GM19035 (cell line): ENCODE measurements around the gene PIK3AP1.
"Not testable (repeated sequence)": the region's sequence is repeated elsewhere in the genome, so short reads cannot be mapped to it uniquely, and the experiment has no call there.

ENCODE experiments used
- ATAC-seq: cut with Tn5 transposase; IDR thresholded peaks from one replicate; pipeline ENCODE4 v1.9.1; 2021; ENCODE audit not compliant: unreplicated experiment

PIK3AP1 gene

DNA sequence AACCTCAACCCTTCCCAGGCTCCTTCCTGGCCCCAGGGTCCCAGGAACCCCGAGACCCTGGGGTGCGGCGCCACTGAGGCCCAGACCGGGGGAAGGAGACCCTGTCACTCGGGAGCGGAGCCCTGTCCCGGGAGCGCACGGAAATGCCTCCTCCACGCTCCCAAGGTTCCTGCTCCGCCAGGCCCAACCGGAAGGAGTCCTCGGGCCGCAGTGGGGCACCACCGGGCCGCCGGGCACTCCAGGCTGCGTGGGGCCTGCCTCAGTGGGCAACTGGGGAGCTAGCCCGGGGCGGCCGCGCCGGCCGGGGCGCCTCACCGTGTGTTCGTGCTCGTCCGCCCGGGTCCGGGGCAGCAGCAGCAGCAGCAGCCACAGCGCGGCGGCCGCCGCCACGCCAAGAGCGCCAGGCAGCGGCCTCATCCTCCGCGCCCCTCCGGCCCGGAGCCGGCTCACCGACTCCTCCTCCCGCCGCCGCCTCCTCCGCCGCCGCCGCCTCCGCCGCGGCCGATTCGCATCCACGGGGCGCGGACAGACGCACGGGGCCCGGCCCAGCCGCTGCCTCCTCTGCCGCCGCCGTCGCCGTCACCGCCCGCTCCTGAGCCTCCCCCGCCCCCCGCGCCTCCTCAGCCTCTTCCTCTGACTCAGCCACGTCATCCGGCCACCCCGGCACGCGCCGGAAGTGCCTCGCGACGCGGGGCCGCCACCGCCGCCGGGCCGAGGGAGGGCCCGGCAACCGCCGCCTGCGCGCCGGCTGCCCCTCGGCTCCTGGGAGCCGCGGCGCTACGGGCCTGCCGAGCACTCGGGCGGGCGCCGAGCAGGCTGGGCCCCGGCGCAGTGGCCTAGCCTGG is 133.7 kb downstream of the PIK3AP1 start, which contains the start of gene TM9SF3:
TM9SF3 (minus strand) TSS at position 594 of the 845 bp plus-strand sequence; CDS start at position 417, 177 bp downstream.
- ATAC-seq, result peak; percentile 76

DNA sequence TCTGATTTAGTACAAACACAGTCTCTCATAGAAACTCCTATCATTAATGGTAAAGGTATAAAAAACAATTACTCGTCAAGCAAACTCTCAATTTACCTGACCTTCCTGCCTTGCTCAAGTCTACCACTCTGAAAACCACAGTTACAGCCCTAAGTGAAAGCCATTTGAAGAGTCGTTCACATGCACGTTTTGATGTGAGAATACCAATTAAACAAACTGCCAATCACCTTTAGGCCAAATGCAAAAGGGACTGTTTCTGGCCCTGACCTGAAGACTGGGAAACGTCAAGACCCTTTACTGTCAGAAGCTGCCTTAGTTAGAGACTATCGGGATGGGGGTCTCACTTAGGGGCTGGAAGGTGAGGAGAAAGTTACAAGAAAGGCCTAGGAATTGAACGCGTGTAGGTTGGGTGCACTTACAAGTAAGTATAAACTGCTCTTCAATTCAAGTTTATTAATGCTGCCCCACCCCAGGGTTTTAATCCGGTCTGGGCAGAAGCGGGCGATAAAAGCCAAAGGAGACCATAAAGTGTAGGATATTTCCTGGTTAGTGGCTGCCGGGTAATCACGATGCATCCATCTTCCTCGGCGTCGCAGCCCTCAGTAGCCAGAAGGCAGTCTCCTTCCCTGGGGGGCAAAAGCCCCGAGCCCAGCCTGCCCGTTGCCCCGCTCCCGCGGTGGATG is 134.4 kb downstream of the PIK3AP1 start:
- peak; percentile 14 for ATAC-seq

DNA sequence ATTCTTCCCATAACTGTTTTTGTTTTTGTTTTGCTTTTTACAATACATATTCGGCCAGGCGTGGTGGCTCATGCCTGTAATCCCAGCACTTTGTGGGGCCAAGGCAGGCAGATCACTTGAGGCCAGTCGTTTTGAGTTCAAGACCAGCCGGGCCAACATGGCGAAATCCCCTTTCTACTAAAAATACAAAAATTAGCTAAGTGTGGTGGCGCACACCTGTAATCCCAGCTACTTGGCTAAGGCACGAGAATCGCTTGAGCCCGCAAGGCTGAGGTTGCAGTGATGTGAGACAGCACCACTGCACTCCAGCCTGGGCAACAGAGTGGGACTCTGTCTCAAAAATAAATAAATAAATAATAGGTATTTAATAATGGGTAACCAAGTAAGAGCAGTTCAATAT is 135.8 kb downstream of the PIK3AP1 start:
- no peak for ATAC-seq

DNA sequence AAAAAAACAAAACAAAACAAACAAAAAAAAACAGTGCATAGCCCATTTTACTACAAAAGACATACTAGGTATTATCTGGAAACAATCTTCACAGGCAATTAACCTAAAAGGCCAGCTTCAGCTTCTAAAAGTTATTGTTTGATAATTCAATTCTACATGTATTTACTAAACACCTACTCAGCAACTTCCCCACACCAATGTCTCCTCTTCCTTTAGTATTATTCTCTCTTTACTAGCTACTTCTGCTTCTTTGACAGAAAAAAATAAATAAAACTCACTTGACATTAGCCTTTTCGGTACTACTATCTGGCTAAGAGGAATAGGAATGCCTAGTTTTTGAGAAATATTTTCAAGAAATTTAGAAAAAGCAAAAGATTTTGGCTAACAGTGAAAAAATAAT is 136.3 kb downstream of the PIK3AP1 start:
- no peak for ATAC-seq

- no peak for ATAC-seq
These were observed 141.2 kb downstream of the PIK3AP1 start for GRCh38 chr10:96579133-96579532.

DNA sequence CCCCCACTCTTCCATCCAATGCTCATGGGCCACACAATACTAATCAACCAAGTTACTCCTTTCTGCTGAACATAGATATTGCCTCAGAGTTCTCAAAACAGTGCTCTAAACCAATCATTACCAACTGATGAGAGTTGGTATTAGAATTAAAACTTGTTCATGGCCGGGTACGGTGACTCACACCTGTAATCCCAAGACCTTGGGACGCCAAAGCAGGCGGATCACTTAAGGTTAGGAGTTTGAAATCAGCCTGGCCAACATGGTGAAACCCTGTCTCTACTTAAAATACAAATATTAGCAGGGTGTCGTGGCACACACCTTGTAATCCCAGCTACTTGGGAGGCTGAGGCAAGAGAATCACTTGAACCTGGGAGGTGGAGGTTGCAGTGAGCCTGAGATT is 141.7 kb downstream of the PIK3AP1 start:
- ATAC-seq, result no peak

- ATAC-seq, result no peak
These were observed 142.3 kb downstream of the PIK3AP1 start for GRCh38 chr10:96578022-96578421.

DNA sequence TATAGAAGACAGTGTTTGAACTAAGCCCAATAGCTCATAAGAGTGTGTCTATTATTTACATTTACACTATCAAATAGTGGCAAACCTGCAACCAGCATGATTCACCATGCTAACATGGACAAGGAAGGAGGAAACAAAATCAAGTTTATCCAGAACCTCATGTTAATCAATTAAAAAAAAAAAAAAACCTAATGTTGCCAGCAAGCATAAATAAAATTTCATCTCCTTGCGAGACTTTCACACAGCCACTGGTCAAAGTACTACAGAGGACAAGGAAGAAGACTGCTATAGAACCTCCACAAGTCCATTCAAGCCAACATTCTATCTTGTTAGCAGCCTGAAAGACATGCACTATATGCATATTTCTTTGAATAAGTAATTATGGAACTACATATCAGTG is 143.2 kb downstream of the PIK3AP1 start:
- no peak for ATAC-seq

DNA sequence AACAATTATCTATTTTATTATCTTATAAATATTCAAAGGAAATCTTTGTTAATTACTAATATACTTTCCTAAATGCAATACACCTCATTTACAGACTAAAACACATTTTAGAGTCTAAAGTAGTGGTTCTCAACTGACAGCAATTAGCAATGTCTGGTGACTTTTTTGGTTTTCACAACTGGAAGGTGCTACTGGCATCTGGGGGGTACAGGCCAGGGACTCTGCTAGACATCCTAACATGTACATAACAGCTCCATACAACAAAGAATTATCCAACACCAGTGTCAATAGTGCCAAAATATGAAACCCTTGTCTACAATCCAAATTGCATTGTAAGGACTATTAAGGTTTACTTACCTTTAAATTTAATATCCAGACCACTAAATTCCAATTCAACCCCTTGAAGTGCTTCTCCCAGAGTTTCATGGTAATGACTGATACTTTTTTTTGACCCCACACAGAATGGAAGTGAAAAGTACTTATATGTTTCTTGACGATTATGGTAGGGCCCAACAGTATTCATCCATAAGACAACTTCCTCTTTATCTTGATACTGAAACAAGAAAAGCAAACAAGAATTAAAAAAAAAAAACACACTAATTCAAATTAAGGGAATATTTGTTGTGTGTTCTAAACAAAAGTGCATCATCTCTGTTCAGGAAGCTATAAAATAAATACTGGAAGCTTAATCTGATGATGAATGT is 143.9 kb downstream of the PIK3AP1 start:
- ATAC-seq, result no peak

DNA sequence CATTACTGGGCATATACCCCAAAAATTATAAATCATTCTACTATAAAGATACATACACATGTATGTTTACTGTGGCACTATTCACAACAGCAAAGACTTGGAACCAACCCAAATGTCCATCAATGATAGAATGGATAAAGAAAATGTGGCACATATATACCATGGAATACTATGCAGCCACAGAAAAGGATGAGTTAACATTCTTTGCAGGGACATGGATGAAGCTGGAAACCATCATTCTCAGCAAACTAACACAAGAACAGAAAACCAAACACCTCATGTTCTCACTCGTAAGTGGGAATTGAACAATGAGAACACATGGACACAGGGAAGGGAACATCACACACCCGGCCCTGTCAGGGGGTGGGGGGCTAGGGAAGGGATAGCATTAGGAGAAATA is 145.8 kb downstream of the PIK3AP1 start:
- not testable (repeated sequence) for ATAC-seq

GRCh38 chr10:96573036-96573435 is 147.3 kb downstream of the PIK3AP1 start:
- ATAC-seq, result no peak

DNA sequence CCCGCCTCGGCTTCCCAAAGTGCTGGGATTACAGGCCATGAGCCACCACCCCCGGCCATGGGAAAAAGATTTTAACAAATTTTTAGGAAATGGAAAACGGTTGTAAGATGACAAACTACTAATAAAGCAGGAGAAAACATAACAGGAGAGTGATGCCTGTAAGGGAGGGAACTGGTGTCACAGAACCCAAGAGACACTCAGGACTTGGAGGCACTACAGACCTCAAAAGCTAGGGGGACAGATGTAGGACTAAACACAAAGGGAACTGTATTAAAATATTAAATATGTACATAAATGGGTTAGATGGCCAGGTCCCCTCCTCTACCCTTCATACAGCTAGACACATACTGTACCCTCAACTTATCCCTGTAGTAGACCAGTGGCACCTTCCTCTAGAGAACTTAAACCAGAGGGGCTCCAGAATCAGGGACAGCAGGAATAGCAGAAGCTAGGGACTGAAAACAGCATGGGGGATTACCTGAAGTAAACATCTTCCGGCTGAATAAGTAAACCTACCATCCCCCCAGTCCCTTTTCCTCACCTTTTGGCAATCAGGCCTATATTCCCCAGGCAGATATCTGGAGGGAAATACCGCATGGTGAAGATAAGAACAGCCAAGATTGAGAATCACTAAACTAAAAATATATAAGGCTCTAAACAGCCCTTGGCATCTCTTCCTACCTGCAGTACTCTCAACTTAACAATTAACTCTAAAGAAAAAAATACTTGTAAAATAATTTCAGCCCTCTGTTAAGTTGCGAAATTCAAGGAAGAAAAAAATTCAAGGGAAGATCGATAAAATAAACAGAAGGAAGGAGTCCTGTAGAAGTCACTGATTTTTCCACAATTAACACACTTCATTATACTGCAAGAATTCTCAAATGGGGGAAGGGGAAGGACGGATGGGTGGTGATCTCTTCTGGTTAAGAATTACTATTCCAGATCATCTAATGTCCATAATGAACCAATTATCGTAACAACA is 149.0 kb downstream of the PIK3AP1 start:
- no peak for ATAC-seq

GRCh38 chr10:96570511-96570910 is 149.8 kb downstream of the PIK3AP1 start:
- ATAC-seq, result no peak

DNA sequence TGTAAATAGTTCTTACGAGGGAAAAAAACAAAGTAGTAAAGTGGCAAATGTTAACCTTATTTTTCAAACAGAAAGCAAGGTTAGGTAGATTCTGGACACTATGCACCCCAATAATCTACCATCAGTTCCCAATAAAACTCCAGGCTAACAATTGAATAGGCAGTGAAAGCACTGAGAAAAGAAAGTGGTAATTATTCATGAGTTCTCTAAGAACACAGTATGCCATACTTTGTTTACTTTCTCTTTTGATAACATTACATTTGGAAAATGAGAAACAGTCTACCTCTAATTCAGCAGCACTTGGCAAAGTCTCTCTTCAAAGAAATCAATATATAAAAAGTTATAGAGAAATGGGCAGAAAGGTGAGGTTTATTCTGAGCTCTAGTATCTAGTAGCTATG is 151.9 kb downstream of the PIK3AP1 start:
- ATAC-seq, result no peak

DNA sequence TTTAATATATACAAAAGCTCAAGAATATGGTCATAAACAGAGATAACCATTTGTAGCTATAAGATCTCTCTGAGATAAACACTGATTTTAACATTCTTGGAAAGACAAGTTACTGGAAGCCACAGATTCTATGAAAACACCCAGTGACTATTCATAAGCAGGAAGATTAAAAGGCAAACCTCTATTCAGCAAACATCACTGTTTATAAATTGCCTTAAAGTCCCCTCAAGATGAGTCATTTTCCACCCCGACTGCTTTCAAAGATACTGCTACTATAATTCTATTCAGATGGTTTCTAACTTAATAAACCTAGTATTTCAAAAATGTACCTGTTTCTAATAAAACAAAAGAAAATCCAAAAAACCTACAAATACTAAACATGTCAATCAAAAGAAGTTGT is 154.5 kb downstream of the PIK3AP1 start:
- ATAC-seq, result no peak

DNA sequence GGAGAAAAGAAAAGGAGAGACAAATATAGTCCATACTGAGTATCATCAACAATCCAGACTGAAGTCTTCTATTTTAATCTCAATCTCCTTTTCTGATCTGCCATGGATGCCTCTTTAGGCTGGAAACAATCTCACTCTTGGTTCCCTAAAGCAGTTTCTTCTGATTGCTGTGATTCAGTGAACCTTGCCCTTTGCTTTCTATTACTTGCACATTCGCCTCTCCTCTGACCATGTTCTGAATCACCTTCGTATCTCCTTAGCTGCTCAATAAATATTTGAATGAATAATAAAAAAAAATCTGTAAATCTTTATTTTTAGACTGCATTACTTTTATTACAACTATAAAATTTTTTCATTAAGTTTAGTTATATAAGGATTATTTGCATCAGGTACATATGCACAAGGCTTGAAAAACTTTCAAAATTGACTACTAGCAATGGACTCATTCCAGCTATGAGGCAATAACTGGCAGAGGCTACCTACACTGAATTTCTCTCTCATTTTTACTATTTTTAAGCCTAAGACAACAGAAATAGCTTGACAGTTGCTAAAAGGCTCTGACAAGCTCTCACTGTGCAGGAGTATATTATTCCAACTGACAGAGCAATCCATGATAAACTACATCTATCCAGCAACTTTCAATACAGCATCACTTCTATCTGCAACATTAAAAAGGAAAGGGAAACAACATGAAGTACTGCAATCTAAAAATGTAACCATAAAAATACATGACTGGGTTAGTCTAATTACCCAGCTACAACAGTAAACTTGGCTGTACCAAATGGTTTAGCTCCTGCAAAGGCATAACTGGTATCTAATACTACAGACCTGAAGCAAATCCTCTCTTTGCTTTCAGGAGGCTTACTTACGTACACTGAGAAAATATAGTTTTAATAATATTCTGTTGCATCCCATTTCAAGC is 159.1 kb downstream of the PIK3AP1 start:
- ATAC-seq, result no peak

DNA sequence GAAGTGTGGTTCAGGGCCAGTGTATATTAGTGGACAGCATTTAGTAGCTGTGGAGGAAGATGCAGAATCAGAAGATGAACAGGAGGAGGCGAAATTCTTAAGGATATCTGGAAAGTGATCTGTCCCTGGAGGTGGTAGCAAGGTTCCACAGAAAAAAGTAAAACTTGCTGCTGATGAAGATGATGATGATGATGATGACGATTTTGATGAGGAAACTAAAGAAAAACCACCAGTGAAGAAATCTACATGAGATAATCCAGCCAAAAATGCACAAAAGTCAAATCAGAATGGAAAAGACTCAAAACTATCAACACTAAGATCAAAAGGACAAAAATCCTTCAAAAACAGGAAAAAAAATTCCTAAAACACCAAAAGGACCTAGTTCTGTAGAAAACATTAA is 159.8 kb downstream of the PIK3AP1 start:
- ATAC-seq, result no peak

DNA sequence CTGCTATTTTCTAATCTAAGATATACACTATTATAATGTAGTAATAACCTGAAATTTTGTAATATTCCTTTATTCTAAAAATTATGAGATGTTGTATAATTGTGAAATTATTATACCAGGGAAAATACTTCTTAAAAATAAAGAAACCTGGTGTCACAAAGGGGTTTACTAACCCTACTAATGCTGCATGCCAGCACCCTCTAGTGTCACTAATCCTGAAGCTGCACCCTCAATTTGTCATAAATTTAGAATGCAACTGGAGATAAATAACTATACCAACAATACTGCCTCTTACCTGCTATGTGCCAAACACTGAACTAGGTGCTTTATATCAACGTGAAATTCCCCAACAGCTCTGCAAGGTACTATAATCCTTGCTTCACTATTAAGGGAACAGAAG is 164.3 kb downstream of the PIK3AP1 start:
- no peak for ATAC-seq

DNA sequence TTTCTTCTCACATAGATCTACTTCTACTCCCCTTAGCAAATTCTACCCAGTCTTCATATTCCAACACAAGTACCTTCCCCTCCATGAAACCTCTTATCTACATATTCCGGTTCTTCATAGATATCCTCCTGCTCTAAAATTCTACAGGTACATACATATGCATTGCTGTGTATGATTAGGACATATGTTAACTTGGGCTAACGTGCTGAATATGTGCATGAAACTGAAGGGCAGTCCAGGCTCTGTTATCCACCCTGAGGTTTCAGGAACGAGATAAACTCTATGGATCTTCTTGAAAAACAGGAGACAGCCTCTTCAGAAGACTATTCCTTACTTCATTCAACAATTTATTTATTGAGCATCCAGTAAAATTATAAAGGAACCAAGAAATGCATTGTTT is 165.0 kb downstream of the PIK3AP1 start:
- no peak for ATAC-seq
